Neural crest cell (in vitro differentiated cells): ENCODE results near the gene NR3C1. TPM values are rescaled to one million over a fixed set of nuclear protein-coding genes. Genes with fewer than 3 reads are reported as not detected.

Experiments used
- DNase-seq: peaks from one replicate; pipeline ENCODE4 v3.0.0; 2021; ENCODE audit warnings: low read depth, mixed read lengths, low spot score
- H3K27ac Mint-ChIP-seq: one replicate; pipeline ENCODE4 v1.8.0; 2021; ENCODE audit warnings: mild to moderate bottlenecking, mixed read lengths; ENCODE audit not compliant: unreplicated experiment
- H3K27me3 Mint-ChIP-seq: 2 replicates; pipeline ENCODE4 v1.8.0; 2021; ENCODE audit warnings: low read depth, mild to moderate bottlenecking, mixed read lengths
- H3K36me3 Mint-ChIP-seq: 2 replicates; pipeline ENCODE4 v1.8.0; 2021; ENCODE audit warnings: low read depth, mild to moderate bottlenecking, mixed read lengths
- H3K4me1 Mint-ChIP-seq: 2 replicates; pipeline ENCODE4 v1.8.0; 2021; ENCODE audit warnings: mixed read lengths
- H3K4me3 Mint-ChIP-seq: one replicate; pipeline ENCODE4 v1.8.0; 2021; ENCODE audit warnings: mild to moderate bottlenecking, mixed read lengths
- H3K9me3 Mint-ChIP-seq: 2 replicates; pipeline ENCODE4 v1.8.0; 2021; ENCODE audit warnings: mixed read lengths
- CTCF ChIP-seq: fragments of 200-600 bp; sonication (generic); conservative IDR thresholded peaks from 2 replicates; pipeline ENCODE4 v1.5.0; 2021; ENCODE audit warnings: antibody characterized with exemption, mild to moderate bottlenecking
- total RNA-seq: library from RNA; stranded (reverse); gene quantifications from 2 replicates; pipeline ENCODE4 v1.2.1, GENCODE V29; 2021

NR3C1 gene
- total RNA-seq, 1 donor from 2014 or later: 1.8 TPM

GRCh38 chr5:143241892-143242291 is 161.6 kb downstream of the NR3C1 start:
- Mint-ChIP-seq H3K27me3 (no peaks in the 10 kb centered on the region), H3K36me3 (no peaks in the 10 kb centered on the region), H3K4me1 (no peaks in the 10 kb centered on the region), H3K9me3 (peaks cover 8% of the 10 kb centered on the region), H3K4me3 (no peak overlapping the region), H3K27ac (no peak overlapping the region)
- TF ChIP-seq CTCF: no peak
- no peak for DNase-seq

- TF ChIP-seq CTCF: no peak
- no peak for DNase-seq
- Mint-ChIP-seq H3K9me3 (peaks cover 2% of the 10 kb centered on the region), H3K4me3 (no peak overlapping the region), H3K27me3 (no peaks in the 10 kb centered on the region), H3K27ac (no peak overlapping the region), H3K4me1 (no peaks in the 10 kb centered on the region), H3K36me3 (no peaks in the 10 kb centered on the region)
Measured at GRCh38 chr5:143239882-143240518, 163.5 kb downstream of the NR3C1 start.

GRCh38 chr5:143238620-143239019 is 164.9 kb downstream of the NR3C1 start:
- TF ChIP-seq CTCF: no peak
- no peak overlapping the region for H3K27ac Mint-ChIP-seq
- H3K36me3 Mint-ChIP-seq: no peaks in the 10 kb centered on the region
- no peaks in the 10 kb centered on the region for H3K4me1 Mint-ChIP-seq
- H3K9me3 Mint-ChIP-seq: peaks cover 2% of the 10 kb centered on the region
- no peak for DNase-seq
- no peak overlapping the region for H3K4me3 Mint-ChIP-seq
- no peaks in the 10 kb centered on the region for H3K27me3 Mint-ChIP-seq

DNA sequence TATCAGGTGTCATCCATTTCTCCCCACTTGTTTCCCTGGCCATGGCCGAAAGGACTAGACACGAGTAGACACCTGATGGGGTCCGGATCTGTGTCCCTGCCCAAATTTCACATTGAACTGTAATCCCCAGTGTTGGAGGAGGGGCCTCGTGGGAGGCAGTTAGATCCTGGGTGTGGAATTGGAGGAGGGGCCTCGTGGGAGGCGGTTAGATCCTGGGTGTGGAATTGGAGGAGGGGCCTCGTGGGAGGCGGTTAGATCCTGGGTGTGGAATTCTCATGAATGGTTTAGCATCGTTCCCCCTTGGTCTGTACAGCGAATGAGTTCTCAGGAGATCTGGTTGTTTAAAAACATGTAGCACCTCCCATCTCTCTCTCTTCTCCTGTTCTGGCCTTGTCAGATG is 165.8 kb downstream of the NR3C1 start:
- no peaks in the 10 kb centered on the region for H3K27me3 Mint-ChIP-seq
- no peak overlapping the region for H3K4me3 Mint-ChIP-seq
- TF ChIP-seq CTCF: no peak
- no peak for DNase-seq
- H3K9me3 Mint-ChIP-seq: peaks cover 2% of the 10 kb centered on the region
- no peaks in the 10 kb centered on the region for H3K36me3 Mint-ChIP-seq
- H3K4me1 Mint-ChIP-seq: no peaks in the 10 kb centered on the region
- H3K27ac Mint-ChIP-seq: no peak overlapping the region

DNA sequence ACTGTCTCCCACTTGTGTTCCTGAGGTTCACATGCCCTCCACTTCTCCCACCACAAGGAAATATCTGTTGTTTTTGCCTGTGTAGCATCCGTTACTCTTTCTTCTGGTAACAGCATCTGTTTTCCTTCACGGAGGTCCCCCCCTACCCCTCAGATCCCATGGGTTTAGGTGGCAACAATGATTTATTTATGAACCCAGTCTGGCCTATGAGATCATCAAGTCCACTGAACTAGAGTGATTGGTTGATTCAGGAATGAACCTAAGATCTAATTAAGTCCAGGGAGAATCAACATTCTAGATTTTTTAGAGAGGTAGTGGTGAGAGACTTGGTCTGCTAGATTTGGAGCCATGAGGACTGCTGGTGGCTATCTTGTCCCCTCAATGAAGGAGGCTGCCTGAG is 166.8 kb downstream of the NR3C1 start:
- no peak for DNase-seq
- TF ChIP-seq CTCF: no peak
- Mint-ChIP-seq H3K9me3 (peaks cover 2% of the 10 kb centered on the region), H3K27me3 (no peaks in the 10 kb centered on the region), H3K36me3 (no peaks in the 10 kb centered on the region), H3K4me3 (no peak overlapping the region), H3K27ac (no peak overlapping the region), H3K4me1 (no peaks in the 10 kb centered on the region)

DNA sequence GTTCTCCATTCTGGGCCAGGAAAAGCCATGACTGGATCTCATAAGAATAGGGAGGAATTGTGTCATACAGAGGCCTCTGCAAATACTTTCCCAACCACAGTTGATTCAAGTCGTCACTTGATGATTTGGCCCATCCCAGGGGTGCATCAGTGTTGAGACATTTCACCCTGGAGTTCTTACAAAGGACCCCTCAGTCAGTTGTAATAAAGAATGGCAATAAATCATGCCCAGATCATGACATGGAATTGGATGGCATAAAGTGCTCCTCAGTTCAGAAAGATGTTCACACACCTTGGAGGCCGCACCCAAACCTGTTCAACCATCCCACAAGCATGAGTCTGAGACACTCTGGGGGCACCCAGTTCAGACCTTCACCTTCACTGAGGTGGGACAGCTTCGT is 168.1 kb downstream of the NR3C1 start:
- Mint-ChIP-seq H3K9me3 (peaks cover 2% of the 10 kb centered on the region), H3K27ac (peak overlapping the region; percentile 69), H3K4me1 (no peaks in the 10 kb centered on the region), H3K36me3 (no peaks in the 10 kb centered on the region), H3K4me3 (no peak overlapping the region), H3K27me3 (no peaks in the 10 kb centered on the region)
- no peak for DNase-seq
- TF ChIP-seq CTCF: no peak
